Heart right ventricle (tissue), 16 donors: Measurements from ENCODE around the gene ATRNL1. TPM values are rescaled to one million over a fixed set of nuclear protein-coding genes. Genes with fewer than 3 reads are reported as not detected.

ENCODE experiments used
- ATAC-seq, 8 donors: fragments of 200-7000 bp; cut with Tn5 transposase; one replicate each; pipeline ENCODE4 v1.9.1; 2020; ENCODE audit warnings: mild to moderate bottlenecking in 8 of 8, moderate library complexity in 8 of 8, moderate number of reproducible peaks in 1 of 8
- DNase-seq, 2 donors: peaks; one replicate each; pipeline ENCODE4 v3.0.0-alpha.2; 2020
- H3K27ac ChIP-seq, 10 donors: fragments of 200-600 bp; sonication (generic) in 2 of 10; one replicate each; pipeline versions ENCODE4 v1.5.0 to v1.8.0; 2020 to 2022; ENCODE audit warnings: mild to moderate bottlenecking in 3 of 10
- H3K27me3 ChIP-seq, 7 donors: fragments of 200-600 bp; one replicate each; pipeline ENCODE4 v1.8.0; 2021 to 2022; ENCODE audit warnings: mild to moderate bottlenecking in 2 of 7
- H3K36me3 ChIP-seq, 9 donors: fragments of 200-600 bp; sonication (generic) in 1 of 9; one replicate each; pipeline versions ENCODE4 v1.5.0 to v1.8.0; 2020 to 2022; ENCODE audit warnings: mild to moderate bottlenecking in 2 of 9
- H3K4me1 ChIP-seq, 9 donors: fragments of 200-600 bp; sonication (generic) in 1 of 9; one replicate each; pipeline versions ENCODE4 v1.5.0 to v1.8.0; 2020 to 2022; ENCODE audit warnings: mild to moderate bottlenecking in 4 of 9
- H3K4me3 ChIP-seq, 10 donors: fragments of 200-600 bp; sonication (generic) in 2 of 10; one replicate each; pipeline versions ENCODE4 v1.5.0 to v1.8.0; 2020 to 2022; ENCODE audit warnings: mild to moderate bottlenecking in 7 of 10, moderate library complexity in 2 of 10
- H3K9me3 ChIP-seq, 11 donors: fragments of 200-600 bp in 10 of 11; sonication (generic) in 2 of 11; one replicate each; pipeline versions ENCODE4 v1.5.0 to v1.8.0; 2013 to 2022; ENCODE audit warnings: mild to moderate bottlenecking in 2 of 11, control low read depth in 1 of 11, moderate library complexity in 1 of 11
- CTCF ChIP-seq, 9 donors: fragments of 200-600 bp; sonication (generic) in 2 of 9; IDR thresholded peaks; one replicate each; pipeline versions ENCODE4 v1.5.0 to v1.8.0; 2021 to 2022; ENCODE audit warnings: antibody characterized with exemption in 9 of 9, mild to moderate bottlenecking in 5 of 9, moderate library complexity in 1 of 9
- WGBS, 2 donors: extraction: QIAGEN DNeasy Blood & Tissue Kit; methylation state at CpG; one replicate each; pipeline ENCODE4 v1.1.7; 2013; ENCODE audit warnings: inconsistent platforms in 1 of 2; 5-methylcytosine and 5-hydroxymethylcytosine counted together
- intact Hi-C, 10 donors: fragments of 100-400 bp; cut with DNase I; formaldehyde crosslinking; loops; one replicate each; pipeline versions ENCODE4 v1.11.1 to v1.14.2; 2022
- polyA plus RNA-seq, 2 donors: library from polyadenylated mRNA; stranded (reverse); fragments of 200-250 nt; gene quantifications; one replicate each; pipeline ENCODE4 v1.2.3, GENCODE V29; 2013
- total RNA-seq, 10 donors: library from RNA; stranded (reverse); fragmentation: NEBNext Ultra II Directional in 3 of 10; extraction: Animal tissue kit (Norgen Biotek cat#: 25700) in 3 of 10; gene quantifications; one replicate each; pipeline versions ENCODE4 v1.2.1 to v1.2.4, GENCODE V29; 2021 to 2023
- donor health status: Arrhythmogenic right ventricular cardiomyopathy.
- donor health status: ischemic (EF 13 %, LVEDD 7.1; RV severe dilation, severe dysfunction).
- donor health status: healthy with polysubstance abuse.
- donor health status: DM: no; HTN: yes; CAD: no.
- donor health status: DM: no; HTN: no; CAD: no.
- donor health status: ischemic (EF 25% LVEDD 6.9; RV normal size, moderate dysfunction).
- donor health status: ischemic (EF 25% LVEDD 5.7; RV mildly dilated, moderate dysfunction).
- donor health status: healthy.
- donor health status: DM: yes; HTN: yes; CAD: no.
- donor health status: Ischemic cardiomyopathy.
- donor health status: ischemic (EF 35%, LVEDD 5.7; RV mildly dilated, moderate dysfunction).
- donor health status: nonischemic (EF 11% LVEDD 7.7; RV severe dilation, severe dysfunction).
- donor health status: DM: yes; HTN: yes; CAD: no.
- donor health status: PGD.
- donor health status: ischemic (EF 29% LVEDD 5.4; RV normal size, mild dysfunction).
- donor health status: nonischemic (EF 23%, LVEDD 6.1; RV moderate dilation, normal function).

Gene ATRNL1
- total and polyA plus RNA-seq, 12 donors, result 0.06 to 22.4 (median 8.1) TPM; not detected in 1

- WGBS, 2 donors, result 86 to 89% methylated on average over 3 of the region's 3 CpGs
- Histone ChIP-seq H3K4me3 (no peak overlapping the region), H3K27me3 (no peaks in the 10 kb centered on the region), H3K4me1 (no peaks in the 10 kb centered on the region), H3K36me3 (no peaks in the 10 kb centered on the region), H3K27ac (no peak overlapping the region), H3K9me3 (peaks cover 0 to 23% (median 4%) of the 10 kb centered on the region in 11 donors)
- intact Hi-C loops, result no loop called here
- no peak for TF ChIP-seq CTCF (IDR thresholded peaks at IDR 0.05)
- DNase-seq (no peak), ATAC-seq (no peak)
Measured at GRCh38 chr10:115107830-115108229, 14.7 kb downstream of the ATRNL1 start.

- Histone ChIP-seq H3K27ac (no peak overlapping the region), H3K4me1 (no peaks in the 10 kb centered on the region), H3K9me3 (no peaks in the 10 kb centered on the region), H3K36me3 (no peaks in the 10 kb centered on the region), H3K27me3 (peaks cover 0 to 11% (median 0%) of the 10 kb centered on the region in 7 donors), H3K4me3 (no peak overlapping the region)
- DNase-seq (no peak), ATAC-seq (no peak)
- no peak for TF ChIP-seq CTCF (IDR thresholded peaks at IDR 0.05)
- intact Hi-C loops, result no loop called here
- WGBS, 2 donors, result 71 to 75% methylated on average over 3 of the region's 3 CpGs
Measured at GRCh38 chr10:115117301-115117700, 24.1 kb downstream of the ATRNL1 start.

- no peaks in the 10 kb centered on the region for H3K36me3 ChIP-seq
- no peak for TF ChIP-seq CTCF (IDR thresholded peaks at IDR 0.05)
- no peaks in the 10 kb centered on the region for H3K9me3 ChIP-seq
- intact Hi-C loops, result no loop called here
- peaks cover 0 to 11% (median 0%) of the 10 kb centered on the region in 7 donors for H3K27me3 ChIP-seq
- WGBS, 2 donors, result 73 to 80% methylated on average over 1 of the region's 1 CpG
- ATAC-seq (no peak), DNase-seq (no peak)
- H3K4me3 ChIP-seq, result no peak overlapping the region
- no peaks in the 10 kb centered on the region for H3K4me1 ChIP-seq
- no peak overlapping the region for H3K27ac ChIP-seq
Measured at GRCh38 chr10:115118346-115118745, 25.2 kb downstream of the ATRNL1 start.

GRCh38 chr10:115125505-115125904, 32.3 kb downstream of the ATRNL1 start:
- ATAC-seq, result no peak
- no peak overlapping the region for H3K4me3 ChIP-seq
- TF ChIP-seq CTCF (IDR thresholded peaks at IDR 0.05), result no peak
- H3K4me1 ChIP-seq, result no peaks in the 10 kb centered on the region
- no peak overlapping the region for H3K27ac ChIP-seq
- no peaks in the 10 kb centered on the region for H3K36me3 ChIP-seq
- no peak for DNase-seq
- intact Hi-C loops, result loop anchor here in 6 of 10 donors (5.0 to 10.0 kb wide), 2 partner anchors 241 to 248 kb away; no protein-coding TSS in a partner anchor
- H3K27me3 ChIP-seq, result no peaks in the 10 kb centered on the region
- 83 to 89% methylated on average over 4 of the region's 4 CpGs for whole genome bisulfite sequencing, 2 donors
- no peaks in the 10 kb centered on the region for H3K9me3 ChIP-seq
